ENCODE measurements around the gene GAB4.

The GAB4 gene

DNA sequence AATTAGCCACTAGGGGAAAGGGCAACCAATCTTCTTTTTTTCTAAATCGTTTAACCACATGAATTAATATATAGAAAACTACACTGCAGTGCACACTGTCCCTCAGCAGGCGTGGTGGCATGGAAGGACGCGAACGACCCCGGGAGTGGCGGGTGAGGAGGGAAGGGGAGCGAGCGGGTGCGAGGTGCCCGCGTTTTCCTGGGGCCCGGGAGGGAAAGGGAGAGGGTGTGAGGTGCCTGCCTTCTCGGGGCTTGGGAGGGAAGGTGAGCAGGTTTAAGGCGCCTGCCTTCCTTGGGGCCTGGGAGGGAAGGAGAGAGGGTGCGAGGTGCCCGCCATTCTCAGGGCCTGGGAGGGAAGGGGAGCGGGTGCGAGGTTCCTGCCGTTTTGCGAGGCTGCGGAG lies 765 bp downstream of the GAB4 start:
- no peak for FAIRE-seq
- DNase-seq (ENCODE audit: insufficient read length, low spot score) = no peak
- TF ChIP-seq, protein P1, sequence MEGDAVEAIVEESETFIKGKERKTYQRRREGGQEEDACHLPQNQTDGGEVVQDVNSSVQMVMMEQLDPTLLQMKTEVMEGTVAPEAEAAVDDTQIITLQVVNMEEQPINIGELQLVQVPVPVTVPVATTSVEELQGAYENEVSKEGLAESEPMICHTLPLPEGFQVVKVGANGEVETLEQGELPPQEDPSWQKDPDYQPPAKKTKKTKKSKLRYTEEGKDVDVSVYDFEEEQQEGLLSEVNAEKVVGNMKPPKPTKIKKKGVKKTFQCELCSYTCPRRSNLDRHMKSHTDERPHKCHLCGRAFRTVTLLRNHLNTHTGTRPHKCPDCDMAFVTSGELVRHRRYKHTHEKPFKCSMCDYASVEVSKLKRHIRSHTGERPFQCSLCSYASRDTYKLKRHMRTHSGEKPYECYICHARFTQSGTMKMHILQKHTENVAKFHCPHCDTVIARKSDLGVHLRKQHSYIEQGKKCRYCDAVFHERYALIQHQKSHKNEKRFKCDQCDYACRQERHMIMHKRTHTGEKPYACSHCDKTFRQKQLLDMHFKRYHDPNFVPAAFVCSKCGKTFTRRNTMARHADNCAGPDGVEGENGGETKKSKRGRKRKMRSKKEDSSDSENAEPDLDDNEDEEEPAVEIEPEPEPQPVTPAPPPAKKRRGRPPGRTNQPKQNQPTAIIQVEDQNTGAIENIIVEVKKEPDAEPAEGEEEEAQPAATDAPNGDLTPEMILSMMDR (IDR thresholded peaks at IDR 0.05; ENCODE audit: insufficient read depth, missing control alignments) = no peak

DNA sequence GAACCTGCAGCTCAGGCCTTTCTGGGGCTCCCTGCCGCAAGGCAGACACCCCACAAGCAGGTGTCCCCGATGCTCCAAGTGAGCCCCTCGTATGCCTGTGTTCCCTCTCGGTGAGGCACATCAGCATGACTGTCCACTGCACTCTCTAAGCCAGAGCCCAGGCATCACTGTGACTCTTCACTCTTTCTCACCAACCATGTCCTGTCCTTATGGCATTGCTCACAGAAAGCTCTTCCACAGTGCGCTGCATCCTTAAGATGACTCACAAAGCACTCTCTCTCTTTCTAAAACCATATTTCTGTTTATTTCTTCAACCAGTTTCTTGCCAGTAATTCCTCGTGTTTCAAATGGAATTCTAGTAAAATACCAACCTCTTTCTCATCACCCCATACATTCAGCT lies 18.1 kb downstream of the GAB4 start:
- FAIRE-seq = no peak
- TF ChIP-seq, protein P1 (IDR thresholded peaks at IDR 0.05; ENCODE audit: insufficient read depth, missing control alignments) = no peak
- no peak for DNase-seq (ENCODE audit: insufficient read length, low spot score)

DNA sequence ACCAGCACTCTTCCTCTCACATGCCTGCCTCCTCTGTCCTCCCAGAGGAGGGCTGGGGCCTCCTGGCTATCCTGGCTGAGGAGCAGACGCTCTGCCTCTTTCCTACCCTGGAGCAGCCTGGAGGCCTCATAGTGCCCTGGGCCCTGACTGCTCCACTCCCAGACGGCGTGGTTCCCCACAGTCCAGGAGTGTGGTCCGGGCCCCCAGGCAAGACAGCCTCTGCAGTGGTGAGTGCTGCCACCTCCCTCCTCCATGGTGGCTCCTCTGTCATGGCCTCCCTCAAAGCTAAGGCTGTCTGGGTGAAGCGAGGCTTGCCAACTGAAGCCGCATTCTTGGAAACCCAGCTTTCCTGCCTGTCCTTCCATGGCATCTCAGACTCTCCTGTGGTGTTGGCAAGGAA lies 19.8 kb downstream of the GAB4 start:
- no peak for FAIRE-seq
- DNase-seq (ENCODE audit: insufficient read length, low spot score) = no peak
- TF ChIP-seq, protein P1 (IDR thresholded peaks at IDR 0.05; ENCODE audit: insufficient read depth, missing control alignments) = no peak

DNA sequence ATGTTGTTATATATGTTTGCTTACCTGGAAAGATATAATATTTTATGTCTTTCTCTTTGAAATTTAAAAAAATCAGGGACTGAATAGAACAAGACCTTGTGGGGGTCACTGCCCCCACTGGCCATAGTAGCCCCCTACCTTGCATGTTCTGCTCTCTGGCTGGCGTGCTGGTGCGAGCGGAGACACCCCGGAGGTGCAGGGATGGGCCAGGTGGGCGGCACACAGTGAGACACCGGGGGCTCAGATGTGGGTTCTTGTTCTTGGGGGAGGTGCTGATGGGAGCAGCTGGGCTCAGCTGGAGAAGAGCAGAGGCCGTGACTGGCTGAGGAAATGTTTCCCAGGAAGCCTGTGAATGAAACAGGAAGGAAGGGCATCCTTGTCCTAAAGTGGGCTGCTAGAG lies 20.2 kb downstream of the GAB4 start:
- no peak for DNase-seq (ENCODE audit: insufficient read length, low spot score)
- no peak for FAIRE-seq
- TF ChIP-seq, protein P1 (IDR thresholded peaks at IDR 0.05; ENCODE audit: insufficient read depth, missing control alignments) = no peak

DNA sequence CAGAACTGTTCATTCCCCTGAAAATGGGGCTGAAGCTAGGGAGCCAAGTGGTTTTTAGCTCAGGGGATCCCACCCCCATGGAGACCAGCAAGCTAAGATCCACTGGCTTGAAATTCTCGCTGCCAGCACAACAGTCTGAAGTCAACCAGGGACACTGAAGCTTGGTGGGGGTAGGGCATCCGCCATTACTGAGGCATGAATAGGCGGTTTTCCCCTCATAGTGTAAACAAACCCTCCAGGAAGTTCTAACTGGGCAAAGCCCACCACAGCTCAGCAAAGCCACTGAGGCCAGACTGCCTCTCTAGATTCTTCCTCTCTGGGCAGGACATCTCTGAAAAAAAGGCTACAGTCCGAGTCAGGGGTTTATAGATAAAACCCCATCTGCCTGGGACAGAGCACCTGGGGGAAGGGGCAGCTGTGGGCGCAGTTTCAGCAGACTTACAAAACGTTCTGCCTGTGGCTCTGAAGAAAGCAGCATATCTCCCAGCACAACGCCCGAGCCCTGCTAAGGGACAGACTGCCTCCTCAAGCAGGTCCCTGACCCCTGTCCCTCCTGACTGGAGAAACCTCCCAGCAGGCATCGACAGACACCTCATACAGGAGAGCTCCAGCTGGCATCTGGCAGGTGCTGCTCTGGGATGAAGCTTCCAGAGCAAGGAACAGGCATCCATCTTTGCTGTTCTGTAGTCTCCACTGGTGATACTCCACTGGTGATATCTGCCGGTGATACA lies 32.7 kb downstream of the GAB4 start:
- TF ChIP-seq, protein P1 (IDR thresholded peaks at IDR 0.05; ENCODE audit: insufficient read depth, missing control alignments) = no peak
- DNase-seq (ENCODE audit: insufficient read length, low spot score) (no peak), FAIRE-seq (no peak)

DNA sequence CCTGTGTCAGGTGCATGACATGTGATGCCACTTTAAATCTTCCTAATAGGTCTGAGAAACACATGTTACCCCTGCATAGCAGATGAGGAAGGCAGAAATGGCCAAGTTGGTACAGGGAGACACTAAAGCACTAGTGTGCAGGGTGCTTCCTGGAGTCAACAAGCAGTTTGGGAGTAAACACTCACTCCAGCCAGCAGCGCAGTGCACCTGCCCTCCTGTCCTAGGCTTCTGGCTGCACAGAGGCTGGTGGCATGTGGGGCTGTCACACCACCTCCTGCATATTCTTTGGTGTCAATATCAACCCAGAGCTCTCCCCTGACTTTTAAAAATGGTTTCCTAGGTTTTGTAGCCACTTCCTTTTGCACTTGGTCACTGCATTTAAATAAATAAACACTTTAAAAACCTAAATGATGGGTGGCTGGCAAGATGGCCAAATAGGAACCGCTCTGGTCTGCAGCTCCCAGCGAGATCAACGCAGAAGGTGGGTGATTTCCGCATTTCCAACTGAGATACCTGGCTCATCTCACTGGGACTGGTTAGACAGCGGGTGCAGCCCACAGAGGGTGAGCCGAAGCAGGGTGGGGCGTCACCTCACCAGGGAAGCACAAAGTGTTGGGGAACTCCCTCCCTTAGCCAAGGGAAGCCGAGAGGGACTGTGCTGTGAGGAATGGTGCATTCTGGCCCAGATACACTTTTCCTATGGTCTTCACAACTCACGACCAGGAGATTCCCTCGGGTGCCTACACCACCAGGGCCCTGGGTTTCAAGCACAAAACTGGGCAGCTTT lies 33.5 kb downstream of the GAB4 start:
- no peak for FAIRE-seq
- DNase-seq (ENCODE audit: insufficient read length, low spot score) = no peak
- TF ChIP-seq, protein P1 (IDR thresholded peaks at IDR 0.05; ENCODE audit: insufficient read depth, missing control alignments) = no peak

Measured in D721Med (cell line).